Astrocyte of the spinal cord (primary cell): ENCODE results near the gene NME7.

ENCODE experiments used
- DNase-seq: peaks from one replicate; pipeline ENCODE4 v3.0.0; 2011; ENCODE audit warnings: low read depth, low spot score
- H3K4me3 ChIP-seq: 2 replicates; pipeline ENCODE4 v1.5.1; 2011; ENCODE audit warnings: low read depth, mild to moderate bottlenecking, low read length, moderate library complexity
- CTCF ChIP-seq: IDR thresholded peaks from 2 replicates; pipeline ENCODE4 v1.5.1; 2012; ENCODE audit warnings: low read depth, mild to moderate bottlenecking, low read length, inconsistent platforms
- in situ Hi-C: cut with HindIII; loops from 2 replicates; pipeline ENCODE4 v1.10.0; 2017; ENCODE audit warnings: low sequenced_read_pairs

Gene NME7

GRCh38 chr1:169138866-169139670, 228.5 kb downstream of the NME7 start:
- in situ Hi-C loops, result no loop called here
- no peak for DNase-seq
- no peak for TF ChIP-seq CTCF
- no peak overlapping the region for H3K4me3 ChIP-seq

GRCh38 chr1:169137357-169137756, 230.2 kb downstream of the NME7 start:
- no peak for TF ChIP-seq CTCF
- no peak overlapping the region for H3K4me3 ChIP-seq
- in situ Hi-C loops, result no loop called here
- no peak for DNase-seq

GRCh38 chr1:169133801-169134502, 233.6 kb downstream of the NME7 start:
- peak; percentile 22 for DNase-seq
- in situ Hi-C loops, result no loop called here
- peak; percentile 14 for TF ChIP-seq CTCF
- H3K4me3 ChIP-seq, result no peak overlapping the region

GRCh38 chr1:169133228-169133576, 234.4 kb downstream of the NME7 start:
- in situ Hi-C loops, result no loop called here
- TF ChIP-seq CTCF, result no peak
- no peak overlapping the region for H3K4me3 ChIP-seq
- no peak for DNase-seq

GRCh38 chr1:169132512-169133227, 234.9 kb downstream of the NME7 start:
- in situ Hi-C loops, result no loop called here
- no peak for DNase-seq
- no peak for TF ChIP-seq CTCF
- H3K4me3 ChIP-seq, result no peak overlapping the region

- H3K4me3 ChIP-seq, result no peak overlapping the region
- TF ChIP-seq CTCF, result no peak
- no peak for DNase-seq
- in situ Hi-C loops, result no loop called here
Observed at GRCh38 chr1:169130683-169131082, 236.9 kb downstream of the NME7 start.
